Stomach smooth muscle (tissue), 2 donors: Measurements from ENCODE around the gene POPDC3.
"Not testable (repeated sequence)": the region's sequence is repeated elsewhere in the genome, so short reads cannot be mapped to it uniquely, and the experiment has no call there.

Experiments
- H3K27ac ChIP-seq: one replicate; pipeline ENCODE4 v1.7.0; 2013; ENCODE audit warnings: mild to moderate bottlenecking, low read length, inconsistent platforms
- H3K27me3 ChIP-seq, 2 donors: one replicate each; pipeline ENCODE4 v1.7.0; 2013; ENCODE audit warnings: low read length in 2 of 2; ENCODE audit not compliant: insufficient read depth in 2 of 2, control insufficient read depth in 1 of 2
- H3K36me3 ChIP-seq, 2 donors: one replicate each; pipeline ENCODE4 v1.7.0; 2013; ENCODE audit warnings: low read length in 2 of 2; ENCODE audit not compliant: control insufficient read depth in 2 of 2, insufficient read depth in 2 of 2
- H3K4me1 ChIP-seq: one replicate; pipeline ENCODE4 v1.7.0; 2013; ENCODE audit warnings: low read length; ENCODE audit not compliant: control insufficient read depth, insufficient read depth
- H3K4me3 ChIP-seq, 2 donors: one replicate each; pipeline ENCODE4 v1.7.0; 2013; ENCODE audit warnings: low read length in 2 of 2
- H3K9ac ChIP-seq, 2 donors: one replicate each; pipeline ENCODE4 v1.7.0; 2013; ENCODE audit warnings: low read length in 2 of 2, mild to moderate bottlenecking in 1 of 2
- H3K9me3 ChIP-seq, 2 donors: one replicate each; pipeline ENCODE4 v1.7.0; 2013; ENCODE audit warnings: low read length in 2 of 2; ENCODE audit not compliant: control insufficient read depth in 2 of 2
- donor health status: healthy.
- donor health status: Pancreatic carcinoma.

Gene POPDC3

GRCh38 chr6:105179244-105180065 lies at the start of gene POPDC3:
POPDC3 (minus strand) TSS chr6:105180014; CDS start chr6:105161909, 18,105 bp downstream.
- peak within 1 kb of the TSS; percentile 43 to 62 for H3K4me3 ChIP-seq
- H3K9me3 ChIP-seq = no peaks in the 10 kb centered on the region
- H3K4me1 ChIP-seq = peaks cover 6% of the 10 kb centered on the region
- no peak within 1 kb of the TSS for H3K27ac ChIP-seq
- no peaks in the 10 kb centered on the region for H3K36me3 ChIP-seq
- H3K27me3 ChIP-seq = peaks cover 17 to 28% of the 10 kb centered on the region in 2 donors
- no peak within 1 kb of the TSS for H3K9ac ChIP-seq

- Histone ChIP-seq H3K27ac (no peak overlapping the region), H3K4me1 (no peaks in the 10 kb centered on the region)
Observed at GRCh38 chr6:105227295-105227767, 47.5 kb upstream of the POPDC3 start.

GRCh38 chr6:105226598-105227294 lies 46.9 kb upstream of the POPDC3 start:
- H3K27me3 ChIP-seq = no peaks in the 10 kb centered on the region
- H3K4me3 ChIP-seq = no peak overlapping the region
- no peak overlapping the region for H3K9ac ChIP-seq
- H3K36me3 ChIP-seq = no peaks in the 10 kb centered on the region
- no peaks in the 10 kb centered on the region for H3K9me3 ChIP-seq
- no peaks in the 10 kb centered on the region for H3K4me1 ChIP-seq
- no peak overlapping the region for H3K27ac ChIP-seq

More at GRCh38 chr6:105227295-105227767, 47.5 kb upstream of the POPDC3 start:
- no peaks in the 10 kb centered on the region for H3K36me3 ChIP-seq
- H3K4me3 ChIP-seq = no peak overlapping the region
- H3K27me3 ChIP-seq = no peaks in the 10 kb centered on the region
- H3K9me3 ChIP-seq = no peaks in the 10 kb centered on the region
- H3K9ac ChIP-seq = no peak overlapping the region

- Histone ChIP-seq H3K9me3 (no peaks in the 10 kb centered on the region), H3K27ac (no peak overlapping the region), H3K9ac (no peak overlapping the region), H3K4me1 (no peaks in the 10 kb centered on the region), H3K4me3 (no peak overlapping the region), H3K36me3 (no peaks in the 10 kb centered on the region), H3K27me3 (no peaks in the 10 kb centered on the region)
Observed at GRCh38 chr6:105223242-105223641, 43.4 kb upstream of the POPDC3 start.

GRCh38 chr6:105221219-105221618 lies 41.4 kb upstream of the POPDC3 start:
- not testable (repeated sequence) for H3K4me3 ChIP-seq, H3K27me3 ChIP-seq, H3K27ac ChIP-seq, H3K9me3 ChIP-seq, H3K4me1 ChIP-seq, H3K9ac ChIP-seq, H3K36me3 ChIP-seq

GRCh38 chr6:105220186-105220585 lies 40.4 kb upstream of the POPDC3 start:
- Histone ChIP-seq H3K27me3 (no peaks in the 10 kb centered on the region), H3K27ac (no peak overlapping the region), H3K4me3 (no peak overlapping the region), H3K36me3 (no peaks in the 10 kb centered on the region), H3K9me3 (no peaks in the 10 kb centered on the region), H3K9ac (no peak overlapping the region), H3K4me1 (no peaks in the 10 kb centered on the region)

- not testable (repeated sequence) for H3K36me3 ChIP-seq, H3K4me1 ChIP-seq, H3K27ac ChIP-seq, H3K4me3 ChIP-seq, H3K9me3 ChIP-seq, H3K9ac ChIP-seq, H3K27me3 ChIP-seq
Observed at GRCh38 chr6:105219218-105219617, 39.4 kb upstream of the POPDC3 start.

GRCh38 chr6:105215506-105215905 lies 35.7 kb upstream of the POPDC3 start:
- Histone ChIP-seq H3K27me3 (no peaks in the 10 kb centered on the region), H3K4me1 (no peaks in the 10 kb centered on the region), H3K9me3 (no peaks in the 10 kb centered on the region), H3K27ac (no peak overlapping the region), H3K9ac (no peak overlapping the region), H3K36me3 (no peaks in the 10 kb centered on the region), H3K4me3 (no peak overlapping the region)

GRCh38 chr6:105214668-105215067 lies 34.9 kb upstream of the POPDC3 start:
- no peaks in the 10 kb centered on the region for H3K4me1 ChIP-seq
- H3K9me3 ChIP-seq = no peaks in the 10 kb centered on the region
- no peaks in the 10 kb centered on the region for H3K36me3 ChIP-seq
- H3K27me3 ChIP-seq = no peaks in the 10 kb centered on the region
- H3K9ac ChIP-seq = no peak overlapping the region
- H3K27ac ChIP-seq = no peak overlapping the region
- H3K4me3 ChIP-seq = no peak overlapping the region

- no peaks in the 10 kb centered on the region for H3K36me3 ChIP-seq
- no peaks in the 10 kb centered on the region for H3K27me3 ChIP-seq
- H3K9ac ChIP-seq = no peak overlapping the region
- no peak overlapping the region for H3K27ac ChIP-seq
- H3K4me1 ChIP-seq = no peaks in the 10 kb centered on the region
- H3K9me3 ChIP-seq = no peaks in the 10 kb centered on the region
- no peak overlapping the region for H3K4me3 ChIP-seq
Observed at GRCh38 chr6:105213272-105213671, 33.5 kb upstream of the POPDC3 start.

- Histone ChIP-seq H3K9ac (no peak overlapping the region), H3K27me3 (no peaks in the 10 kb centered on the region), H3K9me3 (no peaks in the 10 kb centered on the region), H3K4me1 (no peaks in the 10 kb centered on the region), H3K4me3 (no peak overlapping the region), H3K36me3 (no peaks in the 10 kb centered on the region), H3K27ac (no peak overlapping the region)
Observed at GRCh38 chr6:105212587-105212986, 32.8 kb upstream of the POPDC3 start.
